ENCODE results near the gene PCSK5.
"Not testable (repeated sequence)": the region's sequence is repeated elsewhere in the genome, so short reads cannot be mapped to it uniquely, and the experiment has no call there.

PCSK5 gene

GRCh38 chr9:76313771-76314170 is 423.3 kb downstream of the PCSK5 start:
- H3K4me3 ChIP-seq (ENCODE audit: low read length) = no peak overlapping the region
- no peak for TF ChIP-seq CTCF (IDR thresholded peaks at IDR 0.05; ENCODE audit: insufficient read depth, low read depth, low read length, missing control alignments)

GRCh38 chr9:76314321-76314720 is 423.8 kb downstream of the PCSK5 start:
- TF ChIP-seq CTCF (IDR thresholded peaks at IDR 0.05; ENCODE audit: insufficient read depth, low read depth, low read length, missing control alignments) = no peak
- H3K4me3 ChIP-seq (ENCODE audit: low read length) = no peak overlapping the region
- no peak for DNase-seq (ENCODE audit: low read depth)

More at GRCh38 chr9:76313771-76314170, 423.3 kb downstream of the PCSK5 start:
- DNase-seq (ENCODE audit: low read depth) = no peak

- H3K4me3 ChIP-seq (ENCODE audit: low read length) = no peak overlapping the region
- DNase-seq (ENCODE audit: low read depth) = peak; percentile 40
- no peak for TF ChIP-seq CTCF (IDR thresholded peaks at IDR 0.05; ENCODE audit: insufficient read depth, low read depth, low read length, missing control alignments)
Measured at GRCh38 chr9:76316069-76316468, 425.6 kb downstream of the PCSK5 start.

- H3K4me3 ChIP-seq (ENCODE audit: low read length); DNase-seq (ENCODE audit: low read depth): not testable (repeated sequence)
Measured at GRCh38 chr9:76319466-76319865, 429.0 kb downstream of the PCSK5 start.

- no peak for TF ChIP-seq CTCF (IDR thresholded peaks at IDR 0.05; ENCODE audit: insufficient read depth, low read depth, low read length, missing control alignments)
- no peak overlapping the region for H3K4me3 ChIP-seq (ENCODE audit: low read length)
- DNase-seq (ENCODE audit: low read depth) = peak; percentile 73
Measured at GRCh38 chr9:76321195-76321828, 430.8 kb downstream of the PCSK5 start.

- DNase-seq (ENCODE audit: low read depth) = no peak
- H3K4me3 ChIP-seq (ENCODE audit: low read length) = no peak overlapping the region
- TF ChIP-seq CTCF (IDR thresholded peaks at IDR 0.05; ENCODE audit: insufficient read depth, low read depth, low read length, missing control alignments) = no peak
Measured at GRCh38 chr9:76322810-76323209, 432.3 kb downstream of the PCSK5 start.

- no peak overlapping the region for H3K4me3 ChIP-seq (ENCODE audit: low read length)
- DNase-seq (ENCODE audit: low read depth) = no peak
- TF ChIP-seq CTCF (IDR thresholded peaks at IDR 0.05; ENCODE audit: insufficient read depth, low read depth, low read length, missing control alignments) = no peak
Measured at GRCh38 chr9:76323490-76323889, 433.0 kb downstream of the PCSK5 start.

- not testable (repeated sequence) for H3K4me3 ChIP-seq (ENCODE audit: low read length); DNase-seq (ENCODE audit: low read depth)
Measured at GRCh38 chr9:76324030-76324429, 433.6 kb downstream of the PCSK5 start.

Measured in epithelial cell of esophagus (primary cell).